A673 (cell line): ENCODE data around the gene PER2.
"Not testable (repeated sequence)": the region's sequence is repeated elsewhere in the genome, so short reads cannot be mapped to it uniquely, and the experiment has no call there.

Source experiments
- CTCF ChIP-seq: fragments of 300-800, 200-600 bp; sonication (generic); conservative IDR thresholded peaks from 2 replicates; pipeline ENCODE4 v1.5.1; 2017; ENCODE audit warnings: low read depth, mild to moderate bottlenecking, antibody characterized with exemption, low read length, moderate library complexity, mixed read lengths
- EZH2 ChIP-seq: fragments of 200-600 bp; sonication (generic); IDR thresholded peaks from 2 replicates; pipeline ENCODE4 v1.6.1; 2017; ENCODE audit warnings: borderline replicate concordance, low read depth, mild to moderate bottlenecking, mixed read lengths, antibody characterized with exemption, low read length; ENCODE audit not compliant: poor library complexity, severe bottlenecking

GRCh38 chr2:238335591-238335990, 47.2 kb upstream of the PER2 start:
- TF ChIP-seq CTCF, EZH2: not testable (repeated sequence)
